NCI-H1092 (cell line): Measurements from ENCODE around the gene SUPT7L.

ENCODE experiments used
- DNase-seq: peaks from one replicate; lab custom pipeline; 2025; lab: John Stamatoyannopoulos, UW

SUPT7L gene, protein sequence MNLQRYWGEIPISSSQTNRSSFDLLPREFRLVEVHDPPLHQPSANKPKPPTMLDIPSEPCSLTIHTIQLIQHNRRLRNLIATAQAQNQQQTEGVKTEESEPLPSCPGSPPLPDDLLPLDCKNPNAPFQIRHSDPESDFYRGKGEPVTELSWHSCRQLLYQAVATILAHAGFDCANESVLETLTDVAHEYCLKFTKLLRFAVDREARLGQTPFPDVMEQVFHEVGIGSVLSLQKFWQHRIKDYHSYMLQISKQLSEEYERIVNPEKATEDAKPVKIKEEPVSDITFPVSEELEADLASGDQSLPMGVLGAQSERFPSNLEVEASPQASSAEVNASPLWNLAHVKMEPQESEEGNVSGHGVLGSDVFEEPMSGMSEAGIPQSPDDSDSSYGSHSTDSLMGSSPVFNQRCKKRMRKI

DNA sequence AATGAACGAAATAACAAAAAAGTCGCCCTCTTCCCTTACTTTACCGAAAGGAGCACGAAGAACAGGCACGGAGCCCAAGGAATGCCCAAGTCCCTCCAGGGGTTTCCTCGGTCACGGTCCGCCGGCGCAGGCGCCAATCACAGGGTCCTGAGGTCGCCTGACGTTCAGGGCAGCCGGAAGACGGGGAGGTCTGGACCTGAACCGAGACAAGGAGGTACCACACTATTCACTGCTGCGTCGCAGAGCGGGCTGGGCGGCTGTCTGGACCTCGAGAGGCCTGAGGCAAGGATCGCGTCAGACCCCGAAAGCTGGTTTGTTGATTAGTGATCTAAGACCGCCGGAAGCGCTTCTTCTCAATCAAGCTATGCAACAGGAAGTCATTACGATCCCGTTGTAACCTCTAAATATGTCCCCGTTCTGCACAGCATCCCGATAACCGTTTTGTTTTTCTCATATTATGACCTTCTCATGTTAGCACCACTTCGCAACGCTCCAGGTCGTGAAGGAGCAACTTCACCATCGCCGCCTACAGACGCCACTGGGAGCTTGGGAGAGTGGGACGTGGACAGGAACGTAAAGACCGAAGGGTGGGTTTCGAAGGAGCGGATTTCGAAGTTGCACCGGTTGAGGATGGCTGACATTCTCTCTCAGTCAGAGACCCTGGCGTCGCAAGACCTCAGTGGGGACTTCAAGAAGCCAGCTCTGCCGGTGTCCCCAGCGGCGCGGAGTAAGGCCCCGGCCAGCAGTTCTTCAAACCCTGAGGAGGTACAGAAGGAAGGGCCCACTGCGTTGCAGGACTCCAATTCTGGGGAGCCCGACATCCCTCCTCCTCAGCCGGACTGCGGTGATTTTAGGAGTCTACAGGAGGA, at the start of gene SUPT7L, which contains the start of gene SLC4A1AP:
SUPT7L (minus strand) TSS at position 330 of the 869 bp plus-strand sequence. CDS start 1,422 bp downstream, outside the sequence.
SLC4A1AP (plus strand) TSS at position 605 of the 869 bp plus-strand sequence; CDS start at position 631, 26 bp downstream.
- DNase-seq = peak; percentile 55

DNA sequence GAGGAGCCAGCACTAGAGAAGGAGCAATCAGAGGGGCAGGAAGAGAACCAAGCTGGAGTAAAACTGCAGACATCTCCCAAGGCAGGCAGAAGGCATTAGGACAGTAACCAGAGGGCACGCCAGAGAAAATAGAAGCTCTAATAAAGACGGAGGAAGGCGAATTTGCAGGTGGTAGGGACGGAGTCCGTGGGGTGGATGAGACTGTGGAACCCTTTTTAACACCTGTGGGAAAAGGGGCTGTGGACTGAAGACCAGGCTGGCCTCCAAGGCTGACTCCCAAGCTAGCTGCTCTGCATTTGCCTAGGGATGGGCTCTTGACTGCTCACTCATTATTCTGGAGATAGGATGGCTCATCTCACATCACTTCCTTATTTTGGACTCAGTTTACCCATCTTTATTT, 49.8 kb upstream of the SUPT7L start:
- DNase-seq = no peak

- DNase-seq = no peak
Observed at GRCh38 chr2:27712522-27712921, 49.1 kb upstream of the SUPT7L start.

- no peak for DNase-seq
Observed at GRCh38 chr2:27711804-27712203, 48.4 kb upstream of the SUPT7L start.

- no peak for DNase-seq
Observed at GRCh38 chr2:27710640-27711430, 47.4 kb upstream of the SUPT7L start.

DNA sequence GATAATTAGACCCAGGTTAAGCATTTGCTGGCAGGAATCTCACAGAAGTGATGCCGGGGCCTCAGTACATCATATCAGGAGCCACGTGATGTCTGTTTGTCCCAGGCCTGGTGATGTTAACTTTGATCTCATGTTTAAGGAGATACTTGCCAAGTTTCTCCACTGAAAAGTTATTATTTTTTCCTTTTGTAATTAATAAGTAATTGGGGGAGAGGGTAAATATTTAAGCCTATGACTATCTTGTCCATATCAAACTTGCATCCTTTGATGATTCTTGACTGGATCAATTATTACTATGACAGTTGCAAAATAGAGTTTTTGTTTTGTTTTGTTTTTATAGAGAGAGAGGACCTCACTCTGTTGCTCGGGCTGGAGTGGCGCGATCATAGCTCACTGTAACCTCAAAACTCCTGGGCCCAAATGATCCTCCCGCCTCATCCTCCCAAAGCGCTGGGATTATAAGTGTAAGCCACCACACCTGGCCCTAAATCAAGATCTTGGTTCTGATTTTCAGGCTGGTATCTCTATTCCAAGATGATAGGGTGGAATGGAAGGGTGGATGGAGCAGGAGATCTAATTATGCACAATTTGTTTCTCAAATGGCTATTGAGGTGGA, 46.7 kb upstream of the SUPT7L start:
- DNase-seq = no peak

GRCh38 chr2:27709326-27709725, 45.9 kb upstream of the SUPT7L start:
- no peak for DNase-seq

DNA sequence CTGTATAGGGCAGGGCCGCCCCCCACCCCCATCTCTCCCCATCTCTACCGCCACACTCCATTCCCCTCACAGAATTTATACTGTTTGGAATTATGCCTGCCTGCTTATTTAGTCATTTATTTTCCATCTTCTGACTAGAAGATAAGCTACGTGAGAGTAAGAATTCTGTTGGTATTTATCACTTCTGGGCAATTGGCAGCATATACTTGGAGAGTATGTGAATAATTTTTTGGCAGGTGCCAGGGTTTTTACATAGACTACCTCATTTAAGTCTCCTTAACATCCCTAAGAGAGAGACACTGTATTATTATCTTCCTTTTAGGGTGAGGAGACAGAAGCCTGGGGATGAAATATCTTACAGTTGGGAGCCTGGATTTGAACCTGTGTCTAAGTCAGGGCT, 45.3 kb upstream of the SUPT7L start:
- no peak for DNase-seq

DNA sequence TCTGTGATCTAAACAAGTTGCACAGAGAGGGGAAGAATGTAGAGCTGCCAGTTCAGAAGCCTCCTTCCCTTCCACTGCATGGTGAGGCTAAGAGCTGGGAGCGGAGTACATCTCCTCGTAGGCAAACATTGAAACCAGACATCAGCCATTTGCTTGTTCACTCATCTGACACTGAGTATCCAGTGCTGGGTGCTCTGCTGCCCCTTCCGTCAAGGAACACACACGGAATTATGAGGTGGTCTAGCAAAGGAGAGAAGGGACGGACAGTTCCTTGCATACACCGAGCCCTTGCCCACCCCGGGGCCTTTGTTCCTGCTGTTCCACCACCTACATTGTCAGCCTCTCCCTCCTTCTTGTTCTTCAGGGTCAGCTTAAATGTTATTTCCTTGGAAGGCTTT, 44.8 kb upstream of the SUPT7L start:
- no peak for DNase-seq

DNA sequence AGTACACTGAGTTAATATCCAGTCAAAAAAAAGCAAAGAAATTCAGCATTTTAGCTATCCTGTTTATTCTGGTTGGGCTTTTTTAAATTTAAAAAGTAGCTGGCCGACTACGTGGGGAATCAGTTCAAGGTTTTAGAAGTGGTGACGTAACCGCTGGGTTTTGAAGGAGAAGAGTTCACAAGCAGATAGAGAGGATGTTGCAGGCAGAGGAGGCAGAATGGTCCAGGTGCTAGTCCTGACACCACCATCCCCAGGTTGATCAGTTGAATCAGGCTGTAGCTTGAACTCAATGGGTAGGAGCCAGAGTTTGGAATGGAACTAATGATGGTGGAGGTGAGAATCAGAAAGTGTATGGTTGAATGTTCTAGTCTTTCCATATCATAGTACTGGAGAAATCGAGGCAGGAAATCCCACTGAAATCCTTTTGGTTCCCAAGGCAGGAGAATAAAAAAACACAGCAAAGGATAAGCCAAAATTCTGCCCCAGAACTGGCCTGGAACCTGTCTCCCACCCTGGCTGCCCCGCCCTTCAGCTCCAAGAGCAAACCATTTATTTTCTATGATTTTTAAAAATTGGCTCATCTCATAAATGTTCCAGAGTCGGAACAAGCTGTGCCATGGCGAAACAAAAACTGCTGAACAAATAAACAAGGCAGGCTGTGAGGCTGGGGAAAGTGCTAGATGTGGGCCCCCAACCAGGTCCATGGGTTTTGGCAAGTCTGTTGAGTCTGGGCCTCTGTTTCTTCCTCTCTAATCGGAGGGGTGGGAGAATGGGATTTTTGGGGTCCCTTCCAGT, 44.2 kb upstream of the SUPT7L start:
- DNase-seq = no peak

- DNase-seq = no peak
Observed at GRCh38 chr2:27705851-27706622, 42.6 kb upstream of the SUPT7L start.

DNA sequence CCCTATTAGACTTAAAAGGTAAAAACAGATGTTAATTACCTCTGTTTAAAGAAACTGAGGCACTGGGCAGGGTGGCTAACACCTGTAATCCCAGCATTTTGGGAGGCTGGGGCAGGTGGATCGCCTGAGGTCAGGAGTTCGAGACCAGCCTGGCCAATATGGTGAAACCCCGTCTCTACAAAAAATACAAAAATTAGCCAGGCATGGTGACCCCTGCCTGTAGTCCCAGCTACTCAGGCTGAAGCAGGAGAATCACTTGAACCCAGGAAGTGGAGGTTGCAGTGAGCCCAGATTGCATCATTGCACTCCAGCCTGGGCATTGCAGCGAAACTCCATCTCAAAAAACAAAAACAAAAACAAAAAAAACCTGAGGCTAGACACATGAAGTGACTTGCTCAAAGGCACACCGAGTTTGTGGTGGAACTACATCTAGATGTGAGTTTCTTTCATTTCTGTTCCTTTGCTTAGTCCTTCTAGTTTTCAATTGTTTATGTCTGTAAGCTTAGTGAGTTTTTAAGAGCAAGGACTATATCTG, 41.0 kb upstream of the SUPT7L start:
- no peak for DNase-seq

DNA sequence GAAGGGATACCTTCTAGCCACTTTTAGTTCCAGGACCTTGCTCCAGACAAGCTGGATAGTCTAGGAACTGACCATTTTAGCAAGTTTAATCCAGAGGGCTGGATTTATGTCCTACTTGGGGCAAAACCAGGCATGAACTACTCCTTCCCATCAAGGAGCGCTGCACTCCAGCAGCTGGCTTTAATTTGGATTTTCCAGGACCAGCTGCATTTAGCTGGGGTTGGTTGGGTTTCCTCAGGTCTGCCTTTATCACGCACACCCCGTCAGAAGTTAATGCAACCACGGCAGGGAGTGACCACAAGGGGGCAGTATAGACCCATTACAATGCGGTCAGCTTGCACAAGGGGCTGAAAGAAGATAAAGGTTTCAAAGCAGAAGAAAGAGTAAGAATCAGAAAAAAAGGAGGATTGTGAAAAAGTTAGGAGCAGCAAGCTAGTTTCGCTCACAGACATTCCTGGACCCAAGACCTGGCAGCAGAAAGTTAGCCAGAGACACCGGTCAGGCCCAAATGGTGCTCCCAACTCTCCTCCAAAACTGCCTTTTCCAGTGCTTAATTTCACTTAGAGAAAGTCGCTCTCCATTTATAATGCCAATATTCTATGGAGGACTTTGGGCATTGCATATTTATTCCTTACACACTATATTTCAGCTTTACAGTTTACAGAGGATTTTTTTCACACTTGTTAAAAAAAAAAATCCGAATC, 40.4 kb upstream of the SUPT7L start:
- DNase-seq = peak; percentile 1

DNA sequence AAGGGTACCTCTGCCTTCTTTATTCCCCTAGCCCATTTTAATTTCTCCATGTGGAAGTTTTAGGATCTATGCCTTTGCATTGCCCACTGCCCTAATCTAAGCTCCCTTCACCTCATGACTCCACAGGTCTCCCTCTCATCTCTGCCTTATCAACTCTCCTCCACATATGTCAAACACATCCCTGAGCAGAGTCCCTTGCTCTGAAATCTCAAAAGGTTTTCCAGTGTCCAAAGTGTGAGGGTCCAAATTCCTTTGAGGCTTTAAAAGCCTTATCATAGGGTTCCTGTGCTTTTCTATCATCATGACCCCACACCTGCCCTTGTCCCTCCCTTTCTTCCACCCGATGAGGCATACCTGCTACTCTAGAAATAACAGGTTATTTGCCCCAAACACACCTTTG, 38.9 kb upstream of the SUPT7L start:
- no peak for DNase-seq

GRCh38 chr2:27701676-27702075, 38.3 kb upstream of the SUPT7L start:
- peak; percentile 2 for DNase-seq

- DNase-seq = no peak
Observed at GRCh38 chr2:27697660-27698059, 34.2 kb upstream of the SUPT7L start.

DNA sequence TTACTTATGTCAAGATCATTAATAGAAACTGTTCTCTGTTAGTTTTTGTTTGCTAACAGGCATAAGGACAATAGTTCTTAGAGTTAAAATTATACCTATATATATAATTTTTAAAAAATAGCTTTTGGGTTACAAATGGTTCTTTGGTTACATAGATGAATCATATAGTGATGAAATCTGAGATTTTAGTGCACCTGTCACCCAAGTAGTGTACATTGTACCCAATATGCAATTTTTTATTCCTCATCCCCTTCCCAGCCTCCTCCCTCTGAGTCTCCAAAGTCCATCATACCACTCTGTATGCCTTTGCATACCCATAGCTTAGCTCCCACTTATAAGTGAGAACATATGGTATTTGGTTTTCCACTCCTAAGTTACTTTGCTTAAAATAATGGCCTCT, 26.6 kb upstream of the SUPT7L start:
- no peak for DNase-seq

DNA sequence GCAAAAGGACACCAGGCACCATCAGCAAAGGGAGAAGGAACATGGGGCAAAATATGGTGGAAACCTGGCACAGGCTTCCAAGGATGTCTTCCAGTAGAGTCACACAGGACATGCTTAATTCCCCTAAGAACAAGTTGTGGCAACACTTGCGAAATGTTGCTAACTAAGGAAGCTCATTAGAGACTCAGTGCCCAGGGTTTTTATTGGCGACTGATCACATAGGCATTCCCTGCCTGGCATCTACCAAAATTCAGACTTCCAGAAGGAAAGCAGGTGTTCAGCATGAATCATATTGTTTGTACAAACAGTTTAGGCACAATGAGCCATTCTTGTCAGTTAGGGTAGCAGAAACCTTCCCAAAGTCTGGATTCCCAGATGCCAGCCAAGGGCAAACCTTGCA, 26.0 kb upstream of the SUPT7L start:
- DNase-seq = no peak

DNA sequence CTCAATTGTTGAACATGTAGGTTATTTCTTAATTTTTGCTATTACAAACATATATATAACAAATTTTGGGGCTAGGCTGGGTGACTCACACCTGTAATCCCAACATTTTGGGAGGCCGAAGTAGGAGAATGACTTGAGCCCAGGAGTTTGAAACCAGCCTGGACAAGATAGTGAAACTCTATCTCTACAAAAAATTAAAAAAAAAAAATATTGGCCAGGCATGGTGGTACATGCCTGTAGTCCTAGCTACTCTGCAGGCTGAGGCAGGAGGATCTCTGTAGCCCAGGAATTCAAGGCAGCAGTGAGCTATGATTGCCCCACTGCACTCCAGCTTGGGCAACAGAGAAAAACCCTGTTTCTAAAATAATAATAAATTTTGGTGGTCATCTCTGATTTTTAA, 23.8 kb upstream of the SUPT7L start:
- DNase-seq = no peak
